ENCODE results near the gene GUCY2D.

DNA sequence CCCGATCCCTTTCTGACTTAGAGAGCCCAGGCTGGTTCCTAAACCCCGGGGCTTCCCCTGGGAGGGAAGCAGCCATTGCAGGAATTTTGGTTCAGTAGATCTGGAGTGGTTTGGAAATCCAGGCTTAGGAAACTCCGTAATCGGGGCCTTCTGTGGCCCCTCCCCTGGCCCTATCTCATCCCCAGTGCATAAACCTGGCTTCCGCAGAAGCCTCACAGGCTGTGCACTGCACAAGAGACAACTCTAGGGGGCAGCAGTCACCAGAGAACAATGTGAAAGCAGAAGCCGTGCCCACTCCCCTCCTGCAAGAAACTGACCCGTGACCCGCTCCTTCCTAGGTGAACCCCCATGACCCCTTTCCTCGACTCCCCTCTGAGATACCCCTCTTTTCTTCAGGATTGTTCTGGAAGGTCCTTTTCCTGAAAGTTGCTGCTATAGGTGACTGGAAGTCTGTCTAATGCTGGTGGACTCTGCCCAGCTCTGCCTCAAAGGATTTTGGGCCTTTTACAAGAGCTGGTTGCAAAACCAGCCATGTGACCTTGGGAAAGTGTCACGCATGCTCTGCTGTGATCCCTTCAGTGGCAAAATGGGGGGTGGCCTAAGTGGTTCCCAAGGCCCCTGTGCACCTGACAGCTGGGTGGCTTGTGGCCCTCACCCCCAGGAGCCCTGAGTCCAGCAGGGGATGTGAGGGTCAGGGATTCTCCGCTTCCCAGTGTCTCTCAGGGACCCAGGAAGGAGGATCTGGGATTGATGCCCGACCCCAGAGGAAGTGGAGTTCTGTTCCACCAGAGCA is 14.4 kb downstream of the GUCY2D start:
- TF ChIP-seq, protein P1, sequence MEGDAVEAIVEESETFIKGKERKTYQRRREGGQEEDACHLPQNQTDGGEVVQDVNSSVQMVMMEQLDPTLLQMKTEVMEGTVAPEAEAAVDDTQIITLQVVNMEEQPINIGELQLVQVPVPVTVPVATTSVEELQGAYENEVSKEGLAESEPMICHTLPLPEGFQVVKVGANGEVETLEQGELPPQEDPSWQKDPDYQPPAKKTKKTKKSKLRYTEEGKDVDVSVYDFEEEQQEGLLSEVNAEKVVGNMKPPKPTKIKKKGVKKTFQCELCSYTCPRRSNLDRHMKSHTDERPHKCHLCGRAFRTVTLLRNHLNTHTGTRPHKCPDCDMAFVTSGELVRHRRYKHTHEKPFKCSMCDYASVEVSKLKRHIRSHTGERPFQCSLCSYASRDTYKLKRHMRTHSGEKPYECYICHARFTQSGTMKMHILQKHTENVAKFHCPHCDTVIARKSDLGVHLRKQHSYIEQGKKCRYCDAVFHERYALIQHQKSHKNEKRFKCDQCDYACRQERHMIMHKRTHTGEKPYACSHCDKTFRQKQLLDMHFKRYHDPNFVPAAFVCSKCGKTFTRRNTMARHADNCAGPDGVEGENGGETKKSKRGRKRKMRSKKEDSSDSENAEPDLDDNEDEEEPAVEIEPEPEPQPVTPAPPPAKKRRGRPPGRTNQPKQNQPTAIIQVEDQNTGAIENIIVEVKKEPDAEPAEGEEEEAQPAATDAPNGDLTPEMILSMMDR (conservative IDR thresholded peaks at IDR 0.05) = peak; percentile 80
- no peak for TF ChIP-seq ZFX (IDR thresholded peaks at IDR 0.05)
